Mononuclear cell (primary cell): Measurements from ENCODE around the gene SNHG17. TPM values are rescaled to one million over a fixed set of nuclear protein-coding genes. Genes with fewer than 3 reads are reported as not detected.
A peak's percentile ranks its signal among the peaks of the same experiment; 100 is the strongest.
"Not testable (repeated sequence)": the region's sequence is repeated elsewhere in the genome, so short reads cannot be mapped to it uniquely, and the experiment has no call there.

Experiments
- H3K27me3 ChIP-seq: 2 replicates; pipeline ENCODE4 v1.6.0; 2011; ENCODE audit warnings: low read length, control low read depth; ENCODE audit not compliant: insufficient read depth
- H3K4me1 ChIP-seq: 2 replicates; pipeline ENCODE4 v1.5.1; 2011; ENCODE audit warnings: mild to moderate bottlenecking, low read length, control low read depth; ENCODE audit not compliant: insufficient read depth
- H3K4me3 ChIP-seq: 2 replicates; pipeline ENCODE4 v1.5.1; 2011; ENCODE audit warnings: mild to moderate bottlenecking, low read length, moderate library complexity
- H3K9me3 ChIP-seq: 2 replicates; pipeline ENCODE4 v1.5.1; 2011; ENCODE audit warnings: low read depth, mild to moderate bottlenecking, control low read depth, low read length
- total RNA-seq: library from RNA; depleted of rRNA; stranded (reverse); fragments of >200 nt; gene quantifications from one replicate; pipeline ENCODE4 v1.2.3, GENCODE V29; 2012

The SNHG17 gene
- total RNA-seq, 1 donor, result 18.6 TPM

DNA sequence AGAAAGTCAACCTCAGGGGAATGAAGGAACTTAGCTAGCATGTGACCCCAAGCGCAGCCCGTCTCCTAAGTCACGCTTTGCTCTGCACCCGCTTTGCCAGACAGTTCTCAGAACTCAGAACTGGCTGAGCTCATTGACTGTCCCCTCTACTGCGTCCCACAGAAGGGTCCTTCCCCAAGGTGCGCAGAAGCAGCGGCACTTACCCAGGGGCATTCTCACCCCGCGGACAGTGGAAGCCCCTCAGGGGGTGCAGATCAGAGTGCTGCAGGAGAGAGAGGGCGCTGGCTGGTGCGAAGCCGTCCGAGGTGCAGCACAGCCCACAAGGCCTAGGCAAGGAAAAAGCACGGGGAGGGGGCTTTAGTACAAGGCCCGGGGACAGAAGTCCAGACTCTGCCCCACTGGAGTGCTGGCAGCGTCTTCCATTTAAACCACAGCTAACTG is 807 bp downstream of the SNHG17 start:
- H3K27me3 ChIP-seq, result no peaks in the 10 kb centered on the region
- peaks cover 17% of the 10 kb centered on the region for H3K4me1 ChIP-seq
- H3K9me3 ChIP-seq, result no peaks in the 10 kb centered on the region
- H3K4me3 ChIP-seq, result peak overlapping the region; percentile 61

DNA sequence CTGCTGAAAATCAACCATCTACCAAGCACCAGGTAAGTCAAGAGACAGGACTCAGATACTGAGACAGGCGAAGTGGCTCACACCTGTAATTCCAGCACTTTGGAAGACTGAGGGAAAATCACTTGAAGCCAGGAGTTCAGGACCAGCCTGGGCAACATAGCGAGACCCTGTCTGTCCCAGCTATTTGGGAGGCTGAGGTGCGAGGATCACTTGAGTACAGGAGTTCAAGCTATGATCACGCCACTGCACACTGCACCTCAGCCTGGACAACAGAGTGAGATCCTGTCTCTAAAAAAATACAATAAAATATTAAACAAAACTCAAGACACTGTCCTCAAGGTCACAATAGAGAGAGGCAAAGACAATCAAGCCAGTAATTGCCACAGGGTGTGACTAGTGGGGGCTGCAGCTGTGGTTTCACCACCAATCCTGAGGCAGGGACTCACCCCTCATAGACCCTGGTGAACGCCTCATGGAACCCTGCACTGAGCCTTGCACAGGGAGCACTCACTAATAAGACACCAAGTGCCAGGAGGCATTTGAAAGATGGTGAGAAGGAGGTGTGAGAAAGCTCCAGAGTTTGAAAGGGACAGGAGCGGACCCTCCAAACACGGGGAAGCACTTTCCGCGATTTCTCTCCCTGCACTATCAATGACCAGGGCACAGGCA is 1.7 kb downstream of the SNHG17 start:
- Histone ChIP-seq H3K27me3 (no peaks in the 10 kb centered on the region), H3K4me3 (no peak overlapping the region), H3K4me1 (peaks cover 17% of the 10 kb centered on the region), H3K9me3 (no peaks in the 10 kb centered on the region)

DNA sequence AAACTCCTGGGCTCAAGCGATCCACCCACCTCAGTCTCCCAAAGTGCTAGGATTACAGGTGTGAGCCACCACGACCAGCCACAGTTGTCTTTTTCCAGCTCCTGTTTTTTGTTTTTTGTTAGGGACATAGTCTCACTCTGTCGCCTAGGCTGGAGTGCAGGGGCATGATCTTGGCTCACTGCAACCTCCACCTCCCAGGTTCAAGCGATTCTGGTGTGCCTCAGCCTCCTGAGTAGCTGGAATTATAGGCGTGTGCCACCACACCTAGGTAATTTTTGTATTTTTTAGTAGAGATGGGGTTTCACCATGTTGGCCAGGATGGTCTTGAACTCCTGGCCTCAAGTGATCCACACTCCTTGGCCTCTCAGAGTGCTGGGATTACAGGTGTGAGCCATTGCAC is 2.3 kb downstream of the SNHG17 start:
- H3K9me3 ChIP-seq, H3K4me3 ChIP-seq, H3K27me3 ChIP-seq: not testable (repeated sequence)
- H3K4me1 ChIP-seq, result peaks cover 17% of the 10 kb centered on the region

DNA sequence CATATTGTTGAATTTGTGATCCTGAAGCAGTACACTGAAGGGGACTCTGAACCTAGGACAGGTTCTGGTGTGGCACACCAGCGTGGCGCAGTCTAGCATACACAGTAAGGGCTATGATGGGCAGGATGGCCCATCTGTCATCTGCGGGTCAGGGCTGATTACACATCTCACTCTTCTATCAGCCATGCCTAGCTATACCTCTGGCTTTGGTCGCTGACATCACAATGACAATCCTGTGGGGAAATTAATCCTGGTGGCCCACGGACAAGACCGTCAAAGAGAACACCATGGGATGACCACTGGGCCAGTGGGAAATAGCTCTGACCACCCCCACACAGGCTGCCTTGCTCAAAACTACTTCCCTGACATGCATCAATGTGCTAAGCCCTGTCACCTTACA is 2.8 kb downstream of the SNHG17 start:
- no peaks in the 10 kb centered on the region for H3K27me3 ChIP-seq
- no peaks in the 10 kb centered on the region for H3K9me3 ChIP-seq

DNA sequence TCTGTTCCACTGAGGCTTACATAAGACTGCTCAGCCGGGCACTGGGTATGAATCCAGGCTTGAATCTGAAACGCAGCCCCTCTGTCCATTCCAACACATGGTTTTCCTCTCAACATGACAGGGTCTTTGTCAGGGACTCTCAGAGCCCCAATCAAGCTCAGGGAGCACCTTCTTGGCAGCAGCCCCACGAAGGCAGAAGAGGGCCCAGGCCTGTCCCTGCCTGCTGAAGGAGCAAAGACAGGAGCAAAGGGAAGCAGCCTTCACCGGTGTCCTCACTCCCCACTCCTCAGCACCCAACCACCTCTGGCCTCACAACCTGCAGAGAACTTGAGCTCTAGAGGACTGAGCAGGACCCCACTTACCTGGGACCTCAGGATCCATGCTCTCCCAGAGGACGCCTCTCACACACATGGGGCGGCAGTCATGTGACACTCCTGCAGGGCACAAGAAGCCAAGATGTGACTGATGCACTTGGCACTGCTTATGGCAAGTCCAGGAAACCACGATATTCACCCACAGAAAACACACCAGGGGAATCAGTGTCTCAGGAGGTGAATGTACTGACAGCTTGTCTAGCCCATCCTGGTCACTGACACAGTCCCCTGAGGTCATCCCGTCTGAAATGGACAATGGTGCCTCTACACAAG is 4.3 kb downstream of the SNHG17 start:
- Histone ChIP-seq H3K9me3 (no peaks in the 10 kb centered on the region), H3K4me1 (peaks cover 17% of the 10 kb centered on the region), H3K4me3 (no peak overlapping the region), H3K27me3 (no peaks in the 10 kb centered on the region)

More for the DNA sequence above, 2.8 kb downstream of the SNHG17 start:
- no peak overlapping the region for H3K4me3 ChIP-seq
- H3K4me1 ChIP-seq, result peaks cover 17% of the 10 kb centered on the region

DNA sequence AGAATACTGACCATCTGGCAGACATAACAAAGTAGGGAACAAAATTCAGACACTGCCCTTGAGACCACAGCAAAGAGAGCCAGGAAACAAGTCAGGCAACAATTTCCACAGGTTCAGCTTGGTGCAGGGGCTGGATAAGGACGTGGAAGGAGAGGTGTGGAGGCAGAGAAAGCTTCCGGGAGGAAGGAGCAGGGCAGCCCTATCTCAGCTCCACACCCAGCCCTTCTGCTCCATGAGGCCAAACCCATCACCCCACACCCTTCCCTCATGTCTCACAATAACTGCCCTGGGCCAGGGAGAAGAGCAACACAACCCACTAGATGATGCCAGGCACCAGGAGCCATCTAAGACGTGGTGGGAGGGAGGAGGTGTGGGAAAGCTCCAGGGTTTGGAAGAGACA is 5.8 kb downstream of the SNHG17 start:
- H3K4me3 ChIP-seq, result no peak overlapping the region
- peaks cover 12% of the 10 kb centered on the region for H3K4me1 ChIP-seq
- H3K27me3 ChIP-seq, result no peaks in the 10 kb centered on the region
- no peaks in the 10 kb centered on the region for H3K9me3 ChIP-seq

DNA sequence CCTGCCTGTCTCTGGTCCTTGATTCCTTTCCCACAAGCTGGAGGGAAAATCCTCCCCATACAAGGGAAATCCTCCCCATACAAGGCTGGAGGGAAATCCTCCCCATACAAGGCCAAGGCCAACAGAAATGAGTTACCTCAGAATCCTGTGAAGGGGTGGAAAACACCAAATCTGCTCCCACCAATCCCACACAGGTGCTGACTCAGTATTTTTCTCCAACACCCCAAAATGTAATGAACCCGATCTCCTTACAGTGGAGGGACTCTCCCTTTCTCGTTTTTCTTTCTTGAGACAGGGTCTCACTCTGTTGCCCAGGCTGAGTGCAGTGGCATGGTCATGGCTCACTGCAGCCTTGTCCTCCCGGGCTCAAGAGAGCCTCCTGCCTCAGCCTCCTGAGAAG is 6.3 kb downstream of the SNHG17 start:
- H3K4me1 ChIP-seq, result peaks cover 7% of the 10 kb centered on the region
- no peaks in the 10 kb centered on the region for H3K27me3 ChIP-seq
- H3K9me3 ChIP-seq, result no peaks in the 10 kb centered on the region
- no peak overlapping the region for H3K4me3 ChIP-seq

DNA sequence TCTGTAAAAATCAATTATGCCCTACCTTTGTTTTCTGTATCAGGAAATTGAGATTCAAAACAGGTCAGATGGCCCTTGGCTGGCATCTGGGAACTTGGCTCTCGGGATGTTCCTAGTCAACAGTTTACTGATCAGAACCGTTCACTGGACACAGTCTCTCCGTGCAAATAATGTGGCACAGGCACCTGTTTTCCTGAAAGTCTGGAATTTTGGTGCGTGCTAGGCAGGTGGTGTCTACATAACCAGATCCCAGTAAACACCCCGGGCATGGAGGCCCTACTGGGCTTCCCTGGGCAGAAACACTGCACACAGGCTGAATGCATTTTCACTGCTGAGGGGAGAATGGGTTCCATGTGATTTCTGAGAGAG is 7.5 kb downstream of the SNHG17 start:
- no peaks in the 10 kb centered on the region for H3K4me1 ChIP-seq
- H3K9me3 ChIP-seq, result no peaks in the 10 kb centered on the region
- no peak overlapping the region for H3K4me3 ChIP-seq
- no peaks in the 10 kb centered on the region for H3K27me3 ChIP-seq

DNA sequence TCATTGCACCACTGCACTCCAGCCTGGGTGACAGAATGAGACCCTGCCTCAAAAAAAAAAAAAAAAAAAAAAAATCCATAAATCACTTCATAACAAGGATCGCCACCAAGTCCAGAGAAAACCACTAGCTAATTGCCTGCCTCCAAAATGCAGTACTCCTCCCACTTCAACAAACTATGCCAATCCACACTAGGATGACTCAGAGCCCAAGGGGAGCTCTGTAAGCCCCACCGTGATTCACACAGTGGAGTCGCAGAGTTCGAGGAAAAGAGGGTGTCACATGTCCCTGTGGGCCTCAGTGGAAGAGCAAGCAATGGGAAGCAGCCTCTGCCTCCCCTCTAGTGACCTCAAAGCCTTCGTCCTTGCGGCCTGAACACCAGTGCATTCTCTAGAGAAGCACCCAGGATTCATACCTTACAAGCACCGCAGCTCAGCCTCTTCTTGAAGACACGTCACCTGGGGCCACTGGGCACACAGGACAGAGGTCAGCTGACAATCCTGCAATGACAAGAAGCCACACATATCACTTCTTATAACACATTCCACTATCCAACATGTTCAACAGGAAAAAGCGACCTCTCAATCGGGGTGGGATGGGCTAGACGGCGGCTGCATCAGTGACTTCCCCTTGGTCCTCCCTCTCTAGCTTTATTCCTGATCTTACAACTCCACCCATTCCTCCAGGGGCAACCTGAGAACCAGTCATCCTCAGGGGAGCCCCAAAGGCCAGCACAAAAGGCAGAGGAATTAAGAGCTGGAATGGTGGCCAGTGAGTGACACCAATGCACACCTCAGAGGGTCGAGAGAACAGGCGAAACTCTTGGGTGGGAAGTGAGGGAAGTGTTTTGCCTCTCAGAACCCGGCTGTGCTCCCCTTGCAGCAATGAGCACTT is 8.9 kb downstream of the SNHG17 start:
- no peak overlapping the region for H3K4me3 ChIP-seq
- no peaks in the 10 kb centered on the region for H3K27me3 ChIP-seq
- H3K4me1 ChIP-seq, result no peaks in the 10 kb centered on the region
- no peaks in the 10 kb centered on the region for H3K9me3 ChIP-seq

DNA sequence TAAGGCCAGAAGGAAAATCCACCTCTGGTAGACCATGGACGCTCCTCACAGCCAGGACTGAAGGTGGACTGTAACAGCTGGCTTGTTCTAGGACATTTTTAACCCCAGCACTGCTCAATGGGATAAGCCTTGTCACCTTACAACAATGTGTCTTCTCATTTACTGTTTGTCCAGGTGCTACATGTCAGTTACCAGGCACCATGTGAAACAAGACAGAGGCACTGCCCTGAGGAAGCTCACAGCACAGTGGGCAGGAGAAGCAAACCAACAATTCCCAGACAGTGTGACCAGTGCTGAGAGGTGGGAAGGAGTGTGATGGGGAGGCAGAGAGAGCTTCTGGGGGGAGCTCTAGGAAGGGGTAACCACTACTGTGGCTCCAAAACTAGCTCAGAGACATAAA is 10.7 kb downstream of the SNHG17 start:
- H3K4me3 ChIP-seq, result no peak overlapping the region
- H3K4me1 ChIP-seq, result no peaks in the 10 kb centered on the region
- no peaks in the 10 kb centered on the region for H3K9me3 ChIP-seq
- H3K27me3 ChIP-seq, result no peaks in the 10 kb centered on the region

DNA sequence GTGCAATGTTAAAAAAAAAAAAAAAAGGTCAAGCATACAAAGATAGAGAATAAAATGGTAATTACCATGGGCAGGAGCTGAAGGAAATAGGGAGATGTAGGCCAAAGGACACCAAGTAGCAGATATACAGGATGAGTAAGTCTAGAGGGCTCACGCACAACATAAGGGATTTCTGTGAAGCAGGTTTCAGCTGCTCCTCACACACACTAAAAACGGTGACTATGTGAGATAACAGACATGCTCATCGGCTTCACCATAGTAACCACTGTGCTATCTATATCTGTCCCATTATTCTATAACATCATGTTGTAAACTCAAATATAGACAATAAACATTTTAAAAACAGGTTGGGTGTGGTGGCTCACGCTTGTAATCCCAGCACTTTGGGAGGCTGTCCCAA is 11.6 kb downstream of the SNHG17 start:
- H3K4me3 ChIP-seq, result no peak overlapping the region
- no peaks in the 10 kb centered on the region for H3K4me1 ChIP-seq
- H3K27me3 ChIP-seq, result no peaks in the 10 kb centered on the region
- no peaks in the 10 kb centered on the region for H3K9me3 ChIP-seq

DNA sequence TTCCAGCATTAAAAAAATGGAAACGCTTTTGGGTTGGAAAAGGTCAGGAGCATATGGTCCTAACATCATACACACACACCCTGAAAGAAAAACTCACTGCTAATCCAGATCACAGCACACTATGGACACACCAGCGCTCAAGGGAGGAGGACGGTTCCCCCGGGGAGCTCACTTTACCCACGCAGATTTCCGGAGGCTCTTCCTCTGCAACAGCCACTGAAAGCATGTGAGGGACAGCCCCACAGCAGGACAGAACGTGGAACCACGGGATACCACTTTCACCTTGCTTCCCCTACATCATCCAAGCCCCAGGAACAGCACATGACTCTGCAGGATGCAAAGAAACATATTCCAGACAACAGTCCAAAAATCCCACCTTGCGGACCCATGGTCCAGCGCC is 13.2 kb downstream of the SNHG17 start:
- no peak overlapping the region for H3K4me3 ChIP-seq
- no peaks in the 10 kb centered on the region for H3K9me3 ChIP-seq
- no peaks in the 10 kb centered on the region for H3K27me3 ChIP-seq
- no peaks in the 10 kb centered on the region for H3K4me1 ChIP-seq

DNA sequence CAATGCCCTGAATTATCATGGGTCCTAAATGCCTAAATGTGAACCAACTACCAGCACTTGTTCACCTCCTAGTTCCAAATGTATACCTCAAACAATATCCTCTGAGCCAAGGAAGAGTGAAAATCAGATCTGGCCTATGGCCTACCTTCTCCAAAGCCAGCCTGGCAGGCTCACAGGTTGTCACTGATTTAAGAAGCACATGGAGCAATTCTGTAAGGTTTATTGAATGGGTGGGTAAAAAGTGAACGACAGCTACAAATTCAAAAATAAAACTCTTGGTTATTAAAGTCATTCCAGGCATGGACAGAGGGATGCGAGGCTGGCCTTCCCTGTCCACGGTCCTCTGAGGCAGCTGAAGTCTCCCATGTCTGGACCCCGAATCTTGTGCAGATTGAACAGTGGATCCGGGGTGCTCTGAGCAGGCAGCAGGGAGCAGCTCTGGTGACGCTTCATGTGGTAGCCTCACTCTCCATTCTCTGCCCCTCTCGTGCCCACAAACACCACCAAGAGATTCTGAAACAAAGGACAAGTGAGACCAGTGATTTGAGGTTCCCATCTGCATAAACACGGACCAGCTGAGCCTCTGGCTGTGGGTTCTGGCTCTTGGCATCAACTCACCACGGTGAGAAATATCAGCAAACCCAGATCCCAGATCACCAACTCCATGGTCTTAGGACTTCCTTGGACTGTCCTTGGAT is 14.6 kb downstream of the SNHG17 start:
- no peak overlapping the region for H3K4me3 ChIP-seq
- no peaks in the 10 kb centered on the region for H3K9me3 ChIP-seq
- no peaks in the 10 kb centered on the region for H3K27me3 ChIP-seq
- H3K4me1 ChIP-seq, result no peaks in the 10 kb centered on the region

DNA sequence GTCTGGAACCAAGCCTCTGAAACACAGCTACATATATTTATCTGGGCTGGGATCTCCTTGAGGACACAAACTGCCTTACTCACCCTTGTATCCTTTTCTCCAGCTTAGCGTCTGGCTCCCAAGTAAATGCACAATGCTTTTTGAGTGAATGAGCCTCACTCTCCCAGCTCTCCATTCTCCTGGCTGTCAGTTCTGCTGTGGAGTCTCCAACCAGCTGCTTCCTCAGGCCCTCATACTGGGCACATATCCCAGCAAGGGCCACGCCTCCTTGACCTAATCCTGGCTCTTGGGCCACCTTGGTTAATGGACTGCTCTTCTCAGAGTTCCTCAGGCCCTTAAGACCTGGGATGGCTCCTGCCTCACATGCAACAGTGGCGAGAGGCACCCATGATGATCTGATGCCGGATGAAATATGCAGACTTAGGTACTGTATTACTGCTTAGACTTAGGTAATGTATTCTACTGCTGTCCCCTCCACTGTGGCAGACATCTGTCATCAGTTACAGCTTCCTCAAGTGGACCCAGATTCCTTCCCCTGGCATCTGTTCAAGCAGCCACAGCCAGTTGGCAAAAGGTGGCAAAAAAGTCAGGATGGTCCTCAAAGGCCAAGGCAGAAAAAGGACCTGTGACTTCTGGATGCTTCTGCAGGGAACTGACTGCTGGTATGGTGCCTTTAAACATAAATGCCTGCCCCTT is 16.5 kb downstream of the SNHG17 start:
- H3K9me3 ChIP-seq, result no peaks in the 10 kb centered on the region
- no peak overlapping the region for H3K4me3 ChIP-seq
- H3K27me3 ChIP-seq, result no peaks in the 10 kb centered on the region
- no peaks in the 10 kb centered on the region for H3K4me1 ChIP-seq
